Suppressor macrophage treated with lipopolysaccharide for 4 hours (primary cell): ENCODE results near the gene KRTAP2-1.
"Not testable (repeated sequence)": the region's sequence is repeated elsewhere in the genome, so short reads cannot be mapped to it uniquely, and the experiment has no call there.

Experiments
- DNase-seq: peaks from one replicate; pipeline ENCODE4 v3.0.0-alpha.2; 2020

KRTAP2-1 gene

GRCh38 chr17:41046735-41047465, at the start of gene KRTAP2-1:
Gene KRTAP2-1 (minus strand): TSS chr17:41047316. CDS start chr17:41047267, 49 bp downstream.
- not testable (repeated sequence) for DNase-seq

GRCh38 chr17:41096055-41096454, 48.9 kb upstream of the KRTAP2-1 start:
- no peak for DNase-seq

GRCh38 chr17:41088760-41089352, 41.7 kb upstream of the KRTAP2-1 start:
- not testable (repeated sequence) for DNase-seq

- DNase-seq = not testable (repeated sequence)
Observed at GRCh38 chr17:41084100-41084856, 37.2 kb upstream of the KRTAP2-1 start, which contains the start of gene KRTAP4-7. Gene KRTAP4-7 (plus strand): TSS chr17:41084150. CDS start chr17:41084207, 57 bp downstream.

DNA sequence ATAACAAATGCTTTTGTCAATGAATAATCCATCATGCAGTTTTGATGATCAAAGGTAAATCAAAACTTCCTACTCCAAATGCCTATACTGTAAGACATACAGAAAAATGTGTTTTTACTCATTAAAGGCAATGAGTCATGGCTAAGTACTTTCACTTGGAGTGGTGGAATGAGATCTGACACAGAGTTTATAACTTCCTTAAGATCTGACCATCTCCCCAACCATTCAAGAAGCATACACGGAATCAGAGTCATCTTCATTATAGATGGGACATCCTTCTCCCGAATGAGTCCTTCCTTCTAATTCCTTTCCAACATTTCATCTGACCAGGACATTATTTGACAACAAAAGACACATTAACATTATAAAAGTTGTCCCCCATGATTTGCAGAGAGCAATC, 36.3 kb upstream of the KRTAP2-1 start:
- DNase-seq = not testable (repeated sequence)

DNA sequence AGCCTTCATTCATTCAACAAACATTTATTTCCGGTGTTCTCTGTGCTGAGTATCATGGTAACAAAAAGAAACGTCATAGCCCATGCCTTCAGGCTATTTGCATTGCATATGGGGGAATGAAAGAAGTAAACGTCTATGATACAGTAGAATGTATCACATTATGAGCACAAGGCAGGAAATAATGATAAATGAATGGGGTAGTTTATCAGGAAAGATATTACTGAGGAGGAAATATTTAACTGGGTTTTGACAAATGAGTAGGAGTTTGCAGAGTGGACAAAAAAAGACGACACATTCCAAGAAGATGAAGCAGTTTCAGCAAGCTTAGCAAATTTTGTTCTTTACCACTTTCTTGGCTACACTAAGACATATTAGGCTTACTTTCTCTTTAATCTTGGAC, 35.5 kb upstream of the KRTAP2-1 start:
- DNase-seq = no peak

DNA sequence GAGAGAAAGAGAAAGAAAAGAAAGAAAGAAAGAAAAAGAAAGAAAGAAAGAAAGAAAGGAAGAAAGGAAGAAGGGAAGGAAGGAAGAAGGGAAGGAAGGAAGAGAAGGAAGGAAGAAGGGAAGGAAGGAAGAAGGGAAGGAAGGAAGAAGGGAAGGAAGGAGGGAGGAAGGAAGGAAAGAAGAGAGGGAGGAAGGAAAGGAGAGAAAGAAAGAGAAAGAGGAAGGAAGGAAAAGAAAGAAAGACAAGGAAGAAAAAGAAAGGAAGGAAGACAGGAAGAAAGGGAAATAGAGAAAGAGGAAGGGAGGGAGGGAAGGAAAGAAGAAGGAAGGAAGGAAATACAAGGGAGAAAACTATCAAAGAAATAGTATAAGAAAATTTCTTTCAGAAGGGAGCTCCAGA, 29.7 kb upstream of the KRTAP2-1 start:
- DNase-seq = no peak

DNA sequence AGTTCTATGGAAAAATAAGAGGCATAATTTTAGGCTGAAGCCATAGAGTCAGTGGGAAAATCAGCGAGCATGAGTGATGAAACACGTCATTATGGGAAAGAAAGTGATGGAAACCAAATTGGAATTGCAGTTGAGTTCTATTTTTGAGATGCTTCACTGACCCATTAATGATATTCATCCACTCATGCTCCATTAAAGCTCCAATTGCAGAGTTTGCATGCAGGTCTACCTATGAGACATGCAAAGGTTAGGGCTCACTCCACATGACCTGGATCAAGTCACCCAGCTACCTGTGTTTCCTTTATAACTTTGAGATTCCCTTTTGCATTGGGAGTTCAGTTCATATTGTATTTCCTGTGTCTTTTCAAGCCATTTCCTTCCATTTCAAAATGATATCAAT, 26.6 kb upstream of the KRTAP2-1 start:
- DNase-seq = no peak

- no peak for DNase-seq
Observed at GRCh38 chr17:41071606-41072360, 24.7 kb upstream of the KRTAP2-1 start.

GRCh38 chr17:41069031-41069430, 21.9 kb upstream of the KRTAP2-1 start:
- DNase-seq = no peak

- no peak for DNase-seq
Observed at GRCh38 chr17:41067281-41067680, 20.2 kb upstream of the KRTAP2-1 start.

DNA sequence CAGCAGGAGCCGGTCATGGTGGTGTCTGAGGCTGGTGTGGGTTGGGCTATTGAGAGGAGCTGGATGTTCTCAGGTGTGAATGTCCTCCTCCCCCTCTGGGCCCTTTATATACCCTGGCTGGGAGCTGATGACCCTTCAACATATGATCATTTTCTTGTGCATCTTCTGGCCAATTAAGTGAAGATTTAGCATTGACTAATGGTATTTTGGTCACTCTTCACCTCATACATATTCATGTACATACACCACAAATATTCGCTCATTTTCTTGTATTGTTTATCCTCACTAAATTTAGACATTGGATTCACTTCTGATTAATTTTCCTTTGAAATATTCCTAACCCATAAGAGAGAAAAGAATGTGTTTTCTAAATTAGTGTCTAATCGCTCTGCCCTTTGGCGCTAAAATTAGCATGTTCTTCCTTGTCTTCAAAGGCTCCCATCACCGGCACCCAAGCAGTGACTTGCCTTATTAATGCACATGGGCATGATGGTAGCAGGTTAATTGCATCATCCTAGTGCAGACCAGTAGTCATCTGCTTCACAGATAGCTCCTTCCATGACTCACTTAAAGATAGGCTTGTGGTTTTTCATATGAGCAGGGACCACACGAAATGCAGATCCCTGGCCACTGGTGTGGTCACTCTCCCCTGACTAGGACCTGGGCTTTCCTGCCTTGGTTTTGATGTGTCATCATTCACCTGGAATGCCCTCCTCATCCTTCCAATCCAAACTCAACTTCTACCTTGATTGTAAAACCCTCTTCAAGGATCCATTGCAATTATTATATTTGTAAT, 18.9 kb upstream of the KRTAP2-1 start, which contains the start of gene KRTAP2-4:
Gene KRTAP2-4, minus strand, starts transcription at position 51 of the 796 bp plus-strand sequence. Its CDS starts 34 bp downstream, at position 17.
- peak; percentile 9 for DNase-seq

DNA sequence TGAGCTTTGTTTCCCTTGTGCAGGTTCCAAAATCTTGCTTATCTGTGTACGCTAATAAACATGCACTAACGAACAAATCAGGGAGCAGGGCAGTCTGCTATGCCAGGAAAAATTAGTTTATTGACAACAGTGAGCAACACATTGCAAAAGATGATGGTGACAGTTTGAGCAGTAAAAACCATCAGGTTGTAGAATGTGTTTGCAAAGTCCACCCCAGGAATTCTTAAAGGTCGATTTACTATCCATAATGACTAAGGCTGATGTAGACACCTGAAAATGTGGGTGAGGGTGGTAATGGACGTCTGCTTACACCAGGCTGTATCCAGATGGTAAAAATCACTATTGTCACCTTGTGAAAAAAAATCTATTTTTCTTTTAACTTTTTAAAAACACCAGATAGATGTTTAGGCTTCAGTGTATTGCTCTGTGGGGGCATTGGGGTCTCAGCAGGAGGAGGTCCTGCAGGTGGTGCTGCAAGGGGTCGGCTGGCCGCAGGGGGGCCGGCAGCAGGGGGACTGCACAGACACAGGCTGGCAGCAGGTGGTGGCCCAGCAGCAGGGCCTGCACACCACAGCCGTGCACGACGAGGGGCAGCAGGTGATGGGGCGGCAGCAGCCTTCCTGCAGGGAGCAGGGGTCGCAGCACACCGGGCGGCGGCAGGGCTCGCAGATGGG, 18.0 kb upstream of the KRTAP2-1 start:
- DNase-seq = not testable (repeated sequence)

GRCh38 chr17:41064301-41064700, 17.2 kb upstream of the KRTAP2-1 start:
- DNase-seq = no peak

- no peak for DNase-seq
Observed at GRCh38 chr17:41063449-41063848, 16.3 kb upstream of the KRTAP2-1 start.

GRCh38 chr17:41061964-41062363, 14.8 kb upstream of the KRTAP2-1 start:
- DNase-seq = no peak

DNA sequence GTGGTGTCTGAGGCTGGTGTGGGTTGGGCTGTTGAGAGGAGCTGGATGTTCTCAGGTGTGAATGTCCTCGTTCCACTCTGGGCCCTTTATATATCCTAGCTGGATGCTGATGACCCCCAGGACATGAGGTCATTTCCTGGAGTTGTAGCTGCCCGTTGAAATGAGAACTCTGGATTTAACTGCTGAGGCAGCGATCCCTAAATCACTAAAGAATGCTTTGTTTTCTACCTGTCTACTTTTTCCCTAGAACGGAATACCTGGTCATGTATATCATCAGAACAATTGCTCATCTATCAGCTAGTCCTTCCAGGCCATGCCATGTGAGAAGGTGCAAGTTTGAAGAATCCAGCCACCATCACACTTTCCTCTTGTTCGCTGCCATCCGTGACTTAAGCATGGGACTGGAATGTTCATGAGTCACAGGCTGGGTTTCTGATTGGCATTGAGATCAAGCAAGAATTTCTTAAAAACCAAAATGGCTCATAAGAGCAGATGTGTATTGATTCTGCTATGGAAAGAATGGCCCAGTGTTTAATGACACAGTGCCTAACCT, 13.0 kb upstream of the KRTAP2-1 start, which contains the start of gene KRTAP2-3:
Gene KRTAP2-3, minus strand, starts transcription at position 63 of the 553 bp plus-strand sequence. CDS start 64 bp downstream, outside the sequence.
- DNase-seq = no peak

- DNase-seq = not testable (repeated sequence)
Observed at GRCh38 chr17:41059276-41060051, 12.3 kb upstream of the KRTAP2-1 start.

GRCh38 chr17:41058741-41059140, 11.6 kb upstream of the KRTAP2-1 start:
- no peak for DNase-seq

DNA sequence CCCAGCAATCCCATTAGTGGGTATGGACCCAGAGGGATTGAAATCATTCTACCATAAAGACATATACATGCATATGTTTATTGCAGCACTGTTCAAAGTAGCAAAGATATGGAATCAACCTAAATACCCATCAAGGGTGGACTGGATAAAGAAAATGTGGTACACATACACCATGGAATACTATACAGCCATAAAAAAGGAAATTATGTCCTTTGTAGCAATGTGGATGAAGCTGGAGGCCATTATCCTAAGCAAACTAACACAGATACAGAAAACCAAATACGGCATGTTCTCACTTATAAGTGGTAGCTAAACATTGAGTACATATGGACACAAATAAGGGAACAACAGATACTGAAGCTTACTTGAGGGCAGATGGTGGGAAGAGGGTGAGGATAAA, 10.4 kb upstream of the KRTAP2-1 start:
- no peak for DNase-seq
